ENCODE measurements around the gene RNF169. TPM values are rescaled to one million over a fixed set of nuclear protein-coding genes. Genes with fewer than 3 reads are reported as not detected.
A peak's percentile ranks its signal among the peaks of the same experiment; 100 is the strongest.

The RNF169 gene
- total RNA-seq, 6 donors from 2014 or later: 13.4 to 34.3 (median 22.8) TPM

DNA sequence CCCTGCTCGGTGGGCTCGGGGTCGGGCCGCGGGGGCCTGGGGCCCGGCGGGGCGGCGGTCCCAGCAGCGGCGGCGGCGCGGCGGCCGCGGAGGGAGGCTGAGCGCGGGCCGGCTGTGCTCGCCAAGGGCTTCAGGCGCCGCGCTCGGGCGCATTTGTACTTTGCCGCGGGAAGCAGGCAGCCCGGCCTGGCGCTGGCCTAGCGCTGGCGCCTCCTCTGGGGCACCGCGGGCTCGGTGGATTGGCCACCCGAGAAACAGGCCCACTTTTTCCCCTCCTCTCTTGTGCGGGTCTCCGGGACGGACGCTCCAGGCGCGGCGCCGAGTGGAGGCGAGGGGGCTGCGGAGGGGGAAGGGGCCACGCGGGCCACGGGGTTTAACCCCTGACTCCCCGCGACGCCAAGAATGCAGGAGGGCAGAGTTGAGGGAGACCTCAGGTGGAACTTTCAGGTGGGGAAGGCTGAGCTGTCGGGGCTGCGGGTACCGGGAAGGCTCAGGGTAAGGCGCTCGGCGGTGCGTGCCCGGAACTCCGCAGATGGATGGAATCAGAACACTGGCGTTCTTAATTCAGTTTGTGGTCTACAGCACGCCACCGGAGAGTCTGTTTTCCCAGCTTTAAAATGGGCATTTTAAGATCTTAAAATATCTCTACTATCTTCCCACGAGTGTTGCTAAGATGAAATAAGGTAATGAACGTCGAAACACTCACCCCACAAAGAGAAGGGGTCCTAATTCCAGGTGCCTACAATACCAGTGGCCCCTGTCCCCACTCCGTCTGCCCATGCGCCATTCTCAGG is 17.2 kb upstream of the RNF169 start, which contains the start of gene CHRDL2:
Gene CHRDL2 (minus strand): TSS at position 126 of the 794 bp plus-strand sequence. CDS start 538 bp downstream, outside the sequence.
- Histone ChIP-seq H3K27ac (no peak within 1 kb of the TSS), H3K9me3 (no peaks in the 10 kb centered on the region), H3K27me3 (peaks cover 0 to 12% (median 6%) of the 10 kb centered on the region in 4 donors), H3K4me3 (peak within 1 kb of the TSS in 3 of 4 donors; percentile 15 to 38 (median 19)), H3K4me1 (peaks cover 4 to 16% (median 6%) of the 10 kb centered on the region in 4 donors), H3K36me3 (no peaks in the 10 kb centered on the region)
- TF ChIP-seq POLR2AphosphoS5 (IDR thresholded peaks at IDR 0.05) (no peak), POLR2A (IDR thresholded peaks at IDR 0.05) (no peak), EP300 (IDR thresholded peaks at IDR 0.05) (no peak)
- TF ChIP-seq, protein P1, sequence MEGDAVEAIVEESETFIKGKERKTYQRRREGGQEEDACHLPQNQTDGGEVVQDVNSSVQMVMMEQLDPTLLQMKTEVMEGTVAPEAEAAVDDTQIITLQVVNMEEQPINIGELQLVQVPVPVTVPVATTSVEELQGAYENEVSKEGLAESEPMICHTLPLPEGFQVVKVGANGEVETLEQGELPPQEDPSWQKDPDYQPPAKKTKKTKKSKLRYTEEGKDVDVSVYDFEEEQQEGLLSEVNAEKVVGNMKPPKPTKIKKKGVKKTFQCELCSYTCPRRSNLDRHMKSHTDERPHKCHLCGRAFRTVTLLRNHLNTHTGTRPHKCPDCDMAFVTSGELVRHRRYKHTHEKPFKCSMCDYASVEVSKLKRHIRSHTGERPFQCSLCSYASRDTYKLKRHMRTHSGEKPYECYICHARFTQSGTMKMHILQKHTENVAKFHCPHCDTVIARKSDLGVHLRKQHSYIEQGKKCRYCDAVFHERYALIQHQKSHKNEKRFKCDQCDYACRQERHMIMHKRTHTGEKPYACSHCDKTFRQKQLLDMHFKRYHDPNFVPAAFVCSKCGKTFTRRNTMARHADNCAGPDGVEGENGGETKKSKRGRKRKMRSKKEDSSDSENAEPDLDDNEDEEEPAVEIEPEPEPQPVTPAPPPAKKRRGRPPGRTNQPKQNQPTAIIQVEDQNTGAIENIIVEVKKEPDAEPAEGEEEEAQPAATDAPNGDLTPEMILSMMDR (IDR thresholded peaks at IDR 0.05): no peak
- ATAC-seq (ENCODE audit: low FRiP score in 2 of 2) (no peak), DNase-seq (peak in 1 of 2 donors; percentile 87)
- WGBS, 2 donors: 16% methylated on average over 42 to 59 of the region's 69 CpGs

DNA sequence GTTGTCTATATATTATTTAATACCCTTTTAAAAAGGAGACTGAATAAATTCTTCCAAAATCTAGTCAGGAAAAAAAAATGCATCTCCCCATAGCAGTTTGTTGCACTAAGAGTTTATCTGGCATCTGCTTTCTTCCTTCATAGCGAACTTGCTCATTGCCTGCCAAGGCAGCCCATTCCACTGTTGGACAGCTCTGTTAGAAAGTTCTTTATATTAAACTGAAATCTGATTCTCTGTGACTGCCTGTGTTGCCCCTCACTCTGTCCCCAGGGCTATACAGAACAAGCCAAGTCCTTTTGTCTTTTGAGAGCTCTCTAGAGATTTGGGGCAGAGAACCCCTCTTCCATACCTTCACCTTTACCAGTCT is 14.1 kb upstream of the RNF169 start:
- H3K36me3 ChIP-seq: no peaks in the 10 kb centered on the region
- ATAC-seq (ENCODE audit: low FRiP score in 2 of 2) (no peak), DNase-seq (no peak)
- H3K4me3 ChIP-seq: no peak overlapping the region
- no peaks in the 10 kb centered on the region for H3K9me3 ChIP-seq
- H3K27ac ChIP-seq: no peak overlapping the region
- H3K27me3 ChIP-seq: peaks cover 0 to 12% (median 6%) of the 10 kb centered on the region in 4 donors
- peaks cover 4 to 12% (median 6%) of the 10 kb centered on the region in 4 donors for H3K4me1 ChIP-seq
- WGBS, 2 donors: 35 to 44% methylated on average over 1 of the region's 1 CpG
- TF ChIP-seq POLR2AphosphoS5 (IDR thresholded peaks at IDR 0.05) (no peak), EP300 (IDR thresholded peaks at IDR 0.05) (no peak), POLR2A (IDR thresholded peaks at IDR 0.05) (no peak)
- TF ChIP-seq, protein P1 (IDR thresholded peaks at IDR 0.05): no peak

DNA sequence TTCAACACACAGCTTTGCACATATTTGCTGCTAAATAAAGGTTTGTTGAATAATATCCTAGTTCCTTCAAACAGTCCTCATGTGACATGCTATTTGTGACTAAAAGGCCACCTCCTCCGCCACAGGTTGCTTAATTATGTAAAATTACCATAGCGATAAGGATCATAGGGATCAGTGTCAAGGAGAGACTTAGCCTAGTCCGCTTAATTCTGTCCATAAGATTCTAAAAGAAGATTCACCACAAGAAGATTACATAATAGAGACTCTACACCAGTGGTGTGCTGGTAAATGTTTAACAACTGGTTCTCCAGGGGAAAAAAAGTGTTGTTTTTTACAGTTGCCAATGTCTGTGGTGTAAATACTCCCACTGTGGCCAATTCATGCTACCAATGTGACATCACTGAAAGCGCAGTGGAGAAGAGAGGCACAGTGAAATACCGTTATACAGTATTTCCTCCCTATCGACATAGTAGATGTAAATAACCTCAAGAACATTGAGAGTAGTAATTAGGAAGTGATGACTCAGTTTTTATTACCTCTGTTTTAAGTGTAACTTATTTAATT is 13.2 kb upstream of the RNF169 start:
- TF ChIP-seq EP300 (IDR thresholded peaks at IDR 0.05) (no peak), POLR2A (IDR thresholded peaks at IDR 0.05) (no peak), POLR2AphosphoS5 (IDR thresholded peaks at IDR 0.05) (no peak)
- TF ChIP-seq, protein P1 (IDR thresholded peaks at IDR 0.05): no peak
- Histone ChIP-seq H3K9me3 (no peaks in the 10 kb centered on the region), H3K27me3 (peaks cover 0 to 12% (median 5%) of the 10 kb centered on the region in 4 donors), H3K36me3 (no peaks in the 10 kb centered on the region), H3K4me3 (no peak overlapping the region), H3K27ac (no peak overlapping the region), H3K4me1 (peaks cover 4 to 12% (median 8%) of the 10 kb centered on the region in 4 donors)
- ATAC-seq (ENCODE audit: low FRiP score in 2 of 2) (no peak), DNase-seq (no peak)
- 67 to 75% methylated on average over 6 of the region's 6 CpGs for WGBS, 2 donors

DNA sequence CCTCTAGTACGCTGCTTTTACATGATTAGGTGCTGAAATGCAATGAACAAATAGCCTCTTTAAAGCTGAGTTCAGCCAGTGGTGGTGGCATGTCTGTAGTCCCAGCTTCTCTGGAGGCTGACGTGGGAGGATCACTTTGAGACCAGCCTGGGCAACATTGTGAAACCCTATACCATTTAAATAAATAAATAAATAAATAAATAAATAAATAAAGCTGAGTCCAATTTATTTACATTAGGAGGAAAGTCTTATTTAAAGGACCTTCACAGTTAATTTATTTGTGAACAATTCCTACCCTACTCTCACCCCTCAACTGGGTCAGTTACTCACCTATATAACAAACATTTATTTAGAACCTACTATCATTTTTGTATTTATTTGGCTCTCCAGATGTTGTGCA is 12.6 kb upstream of the RNF169 start:
- H3K27me3 ChIP-seq: peaks cover 0 to 9% (median 4%) of the 10 kb centered on the region in 4 donors
- no peaks in the 10 kb centered on the region for H3K36me3 ChIP-seq
- TF ChIP-seq POLR2AphosphoS5 (IDR thresholded peaks at IDR 0.05) (no peak), POLR2A (IDR thresholded peaks at IDR 0.05) (no peak), EP300 (IDR thresholded peaks at IDR 0.05) (no peak)
- TF ChIP-seq, protein P1 (IDR thresholded peaks at IDR 0.05): no peak
- H3K4me1 ChIP-seq: peaks cover 4 to 10% (median 7%) of the 10 kb centered on the region in 4 donors
- no peak for ATAC-seq (ENCODE audit: low FRiP score in 2 of 2)
- H3K27ac ChIP-seq: no peak overlapping the region
- 81 to 93% methylated on average over 2 of the region's 2 CpGs for WGBS, 2 donors
- H3K4me3 ChIP-seq: no peak overlapping the region
- DNase-seq: no peak
- no peaks in the 10 kb centered on the region for H3K9me3 ChIP-seq
